GM12874 (cell line): Measurements from ENCODE around the gene ADRM1.

ENCODE experiments used
- TF ChIP-seq, protein P1 (sequence below): IDR thresholded peaks from 2 replicates; pipeline ENCODE4 v1.5.1; 2011; ENCODE audit warnings: low read depth, mild to moderate bottlenecking, control low read depth, low read length, moderate library complexity; ENCODE audit not compliant: insufficient read depth

The ADRM1 gene

GRCh38 chr20:62320581-62321354, 18.0 kb downstream of the ADRM1 start:
- TF ChIP-seq, protein P1, sequence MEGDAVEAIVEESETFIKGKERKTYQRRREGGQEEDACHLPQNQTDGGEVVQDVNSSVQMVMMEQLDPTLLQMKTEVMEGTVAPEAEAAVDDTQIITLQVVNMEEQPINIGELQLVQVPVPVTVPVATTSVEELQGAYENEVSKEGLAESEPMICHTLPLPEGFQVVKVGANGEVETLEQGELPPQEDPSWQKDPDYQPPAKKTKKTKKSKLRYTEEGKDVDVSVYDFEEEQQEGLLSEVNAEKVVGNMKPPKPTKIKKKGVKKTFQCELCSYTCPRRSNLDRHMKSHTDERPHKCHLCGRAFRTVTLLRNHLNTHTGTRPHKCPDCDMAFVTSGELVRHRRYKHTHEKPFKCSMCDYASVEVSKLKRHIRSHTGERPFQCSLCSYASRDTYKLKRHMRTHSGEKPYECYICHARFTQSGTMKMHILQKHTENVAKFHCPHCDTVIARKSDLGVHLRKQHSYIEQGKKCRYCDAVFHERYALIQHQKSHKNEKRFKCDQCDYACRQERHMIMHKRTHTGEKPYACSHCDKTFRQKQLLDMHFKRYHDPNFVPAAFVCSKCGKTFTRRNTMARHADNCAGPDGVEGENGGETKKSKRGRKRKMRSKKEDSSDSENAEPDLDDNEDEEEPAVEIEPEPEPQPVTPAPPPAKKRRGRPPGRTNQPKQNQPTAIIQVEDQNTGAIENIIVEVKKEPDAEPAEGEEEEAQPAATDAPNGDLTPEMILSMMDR = no peak

DNA sequence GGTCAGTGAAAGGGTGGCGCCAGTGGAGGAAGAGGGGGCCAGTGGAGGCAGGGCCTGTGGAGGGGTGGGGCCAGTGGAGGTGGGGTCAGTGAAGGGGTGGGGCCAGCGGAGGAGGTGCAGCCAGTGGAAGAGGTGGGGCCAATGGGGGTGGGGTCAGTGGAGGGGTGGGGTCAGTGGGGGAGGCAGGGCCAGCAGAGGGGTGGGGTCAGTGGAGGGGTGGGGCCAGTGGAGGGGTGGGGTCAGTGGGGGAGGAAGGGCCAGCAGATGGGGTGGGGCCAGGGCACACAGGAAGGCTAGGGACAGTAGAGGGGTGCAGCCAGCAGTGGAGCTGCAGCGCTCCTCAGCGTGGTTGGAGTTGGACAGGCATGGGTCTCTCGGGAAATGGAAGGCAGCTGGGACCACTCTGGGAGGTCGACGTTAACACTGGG, 18.7 kb downstream of the ADRM1 start:
- TF ChIP-seq, protein P1 = no peak

GRCh38 chr20:62321975-62322374, 19.2 kb downstream of the ADRM1 start:
- TF ChIP-seq, protein P1 = no peak

GRCh38 chr20:62322492-62323041, 19.8 kb downstream of the ADRM1 start:
- TF ChIP-seq, protein P1 = no peak

- TF ChIP-seq, protein P1 = no peak
Observed at GRCh38 chr20:62323146-62323979, 20.6 kb downstream of the ADRM1 start.

- TF ChIP-seq, protein P1 = no peak
Observed at GRCh38 chr20:62323980-62324906, 21.4 kb downstream of the ADRM1 start.
